Measurements from ENCODE around the gene TIMP4.

The TIMP4 gene

GRCh38 chr3:12185172-12185710 lies 26.5 kb upstream of the TIMP4 start:
- TF ChIP-seq, protein P1, sequence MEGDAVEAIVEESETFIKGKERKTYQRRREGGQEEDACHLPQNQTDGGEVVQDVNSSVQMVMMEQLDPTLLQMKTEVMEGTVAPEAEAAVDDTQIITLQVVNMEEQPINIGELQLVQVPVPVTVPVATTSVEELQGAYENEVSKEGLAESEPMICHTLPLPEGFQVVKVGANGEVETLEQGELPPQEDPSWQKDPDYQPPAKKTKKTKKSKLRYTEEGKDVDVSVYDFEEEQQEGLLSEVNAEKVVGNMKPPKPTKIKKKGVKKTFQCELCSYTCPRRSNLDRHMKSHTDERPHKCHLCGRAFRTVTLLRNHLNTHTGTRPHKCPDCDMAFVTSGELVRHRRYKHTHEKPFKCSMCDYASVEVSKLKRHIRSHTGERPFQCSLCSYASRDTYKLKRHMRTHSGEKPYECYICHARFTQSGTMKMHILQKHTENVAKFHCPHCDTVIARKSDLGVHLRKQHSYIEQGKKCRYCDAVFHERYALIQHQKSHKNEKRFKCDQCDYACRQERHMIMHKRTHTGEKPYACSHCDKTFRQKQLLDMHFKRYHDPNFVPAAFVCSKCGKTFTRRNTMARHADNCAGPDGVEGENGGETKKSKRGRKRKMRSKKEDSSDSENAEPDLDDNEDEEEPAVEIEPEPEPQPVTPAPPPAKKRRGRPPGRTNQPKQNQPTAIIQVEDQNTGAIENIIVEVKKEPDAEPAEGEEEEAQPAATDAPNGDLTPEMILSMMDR (IDR thresholded peaks at IDR 0.05; ENCODE audit: extremely low read depth, missing control alignments), result no peak

GRCh38 chr3:12184541-12184940 lies 25.8 kb upstream of the TIMP4 start:
- DNase-seq (ENCODE audit: low spot score), result no peak
- TF ChIP-seq, protein P1 (IDR thresholded peaks at IDR 0.05; ENCODE audit: extremely low read depth, missing control alignments), result no peak

More at GRCh38 chr3:12185172-12185710, 26.5 kb upstream of the TIMP4 start:
- no peak for DNase-seq (ENCODE audit: low spot score)

GRCh38 chr3:12182687-12183441 lies 24.2 kb upstream of the TIMP4 start:
- DNase-seq (ENCODE audit: low spot score), result no peak
- TF ChIP-seq, protein P1 (IDR thresholded peaks at IDR 0.05; ENCODE audit: extremely low read depth, missing control alignments), result no peak

GRCh38 chr3:12181806-12182205 lies 23.1 kb upstream of the TIMP4 start:
- TF ChIP-seq, protein P1 (IDR thresholded peaks at IDR 0.05; ENCODE audit: extremely low read depth, missing control alignments), result no peak
- no peak for DNase-seq (ENCODE audit: low spot score)

- no peak for DNase-seq (ENCODE audit: low spot score)
- TF ChIP-seq, protein P1 (IDR thresholded peaks at IDR 0.05; ENCODE audit: extremely low read depth, missing control alignments), result no peak
Measured at GRCh38 chr3:12181301-12181700, 22.6 kb upstream of the TIMP4 start.

DNA sequence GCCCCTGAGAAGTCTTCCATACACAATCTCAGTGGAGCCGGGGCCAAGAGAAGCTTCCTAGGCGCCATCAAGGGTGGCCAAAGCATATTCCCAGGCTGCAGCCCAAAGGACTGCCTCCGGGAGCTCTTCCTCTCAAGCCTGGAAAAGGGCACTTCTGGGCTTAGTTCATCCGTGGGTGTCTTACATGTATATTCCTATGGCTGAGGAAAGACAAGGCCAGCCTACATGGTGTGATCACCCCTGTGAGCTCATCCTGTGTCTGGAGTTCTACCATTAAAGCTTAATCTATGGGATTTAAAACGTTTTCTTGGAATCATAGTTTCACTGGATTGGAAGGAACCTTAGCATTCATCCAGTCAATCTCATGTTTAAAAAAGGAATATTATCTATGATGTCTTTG lies 21.9 kb upstream of the TIMP4 start:
- DNase-seq (ENCODE audit: low spot score), result no peak
- TF ChIP-seq, protein P1 (IDR thresholded peaks at IDR 0.05; ENCODE audit: extremely low read depth, missing control alignments), result no peak

DNA sequence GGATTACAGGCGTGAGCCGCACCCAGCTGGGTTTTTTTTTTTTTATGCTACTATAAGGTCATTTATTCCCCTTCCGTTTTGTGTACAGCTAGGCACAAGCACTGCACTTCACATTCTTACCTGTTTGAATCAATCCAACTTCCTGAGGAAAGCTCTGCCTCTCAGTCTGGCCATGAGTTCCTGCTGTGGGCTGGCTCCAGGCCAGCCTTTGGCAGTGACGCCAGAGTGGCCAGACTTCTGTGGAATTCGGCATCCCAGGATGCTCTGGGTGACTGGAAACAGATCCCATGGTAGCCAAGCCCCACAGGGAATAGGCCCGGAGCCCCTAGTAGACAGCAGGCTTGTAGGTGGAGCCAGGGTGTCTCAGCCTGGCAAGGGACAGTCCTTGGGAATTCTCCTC lies 21.5 kb upstream of the TIMP4 start:
- TF ChIP-seq, protein P1 (IDR thresholded peaks at IDR 0.05; ENCODE audit: extremely low read depth, missing control alignments), result no peak
- DNase-seq (ENCODE audit: low spot score), result no peak
